CD4-positive, alpha-beta T cell (primary cell): ENCODE data around the gene S100A4. TPM values are rescaled to one million over a fixed set of nuclear protein-coding genes. Genes with fewer than 3 reads are reported as not detected.

ENCODE experiments used
- ATAC-seq: fragments of 200-7000 bp; cut with Tn5 transposase; one replicate; pipeline ENCODE4 v1.10.0; 2022; ENCODE audit warnings: mild to moderate bottlenecking; ENCODE audit not compliant: poor library complexity
- CTCF ChIA-PET: fragments of 350-600 bp; sonication (Branson Sonifier 250); formaldehyde crosslinking; loops from one replicate; lab custom pipeline; 2021; ENCODE audit warnings: antibody characterized with exemption, inconsistent platforms; lab: Charles Lee
- POLR2A ChIA-PET: fragments of 350-600 bp; sonication (Branson Sonifier 250); formaldehyde crosslinking; loops from one replicate; lab custom pipeline; 2021; ENCODE audit warnings: antibody characterized with exemption, inconsistent platforms; lab: Charles Lee
- DNase-seq, 14 experiments: peaks; one replicate each; pipeline ENCODE4 v3.0.0-alpha.2; 2013 to 2020; ENCODE audit warnings: mixed read lengths in 2 of 14
- H3K27ac ChIP-seq, 2 donors: one replicate each; pipeline versions ENCODE4 v1.5.1 to v1.7.0; 2013; ENCODE audit warnings: low read length in 2 of 2, low read depth in 1 of 2, mild to moderate bottlenecking in 1 of 2
- H3K27me3 ChIP-seq, 2 experiments: 1 replicate in 1 of 2; 2 replicates in 1 of 2; pipeline versions ENCODE4 v1.6.1 to v1.7.0; 2013; ENCODE audit warnings: low read length in 2 of 2, control low read depth in 1 of 2, mild to moderate bottlenecking in 1 of 2, moderate library complexity in 1 of 2; ENCODE audit not compliant: insufficient read depth in 2 of 2, control insufficient read depth in 1 of 2
- H3K36me3 ChIP-seq: one replicate; pipeline ENCODE4 v1.6.1; 2013; ENCODE audit warnings: low read length, control low read depth; ENCODE audit not compliant: insufficient read depth
- H3K4me1 ChIP-seq: one replicate; pipeline ENCODE4 v1.6.1; 2013; ENCODE audit warnings: low read length, control low read depth; ENCODE audit not compliant: insufficient read depth
- H3K4me3 ChIP-seq: one replicate; pipeline ENCODE4 v1.5.1; 2013; ENCODE audit warnings: mild to moderate bottlenecking, low read length, moderate library complexity
- H3K9me3 ChIP-seq, 2 experiments: 1 replicate in 1 of 2; 2 replicates in 1 of 2; pipeline versions ENCODE4 v1.6.1 to v1.7.0; 2013; ENCODE audit warnings: low read length in 2 of 2, mild to moderate bottlenecking in 2 of 2, control low read depth in 1 of 2, moderate library complexity in 1 of 2; ENCODE audit not compliant: control insufficient read depth in 1 of 2, insufficient read depth in 1 of 2
- H3K27ac Mint-ChIP-seq: one replicate; pipeline ENCODE4 v1.8.0; 2020; ENCODE audit warnings: mixed read lengths
- H3K27me3 Mint-ChIP-seq: one replicate; pipeline ENCODE4 v1.8.0; 2021; ENCODE audit warnings: mixed read lengths
- H3K36me3 Mint-ChIP-seq: one replicate; pipeline ENCODE4 v1.8.0; 2021; ENCODE audit warnings: low read depth, mixed read lengths
- H3K4me1 Mint-ChIP-seq: one replicate; pipeline ENCODE4 v1.8.0; 2021; ENCODE audit warnings: low read depth, mixed read lengths
- H3K4me3 Mint-ChIP-seq: one replicate; pipeline ENCODE4 v1.8.0; 2020; ENCODE audit warnings: mild to moderate bottlenecking, mixed read lengths
- H3K9me3 Mint-ChIP-seq: one replicate; pipeline ENCODE4 v1.8.0; 2020; ENCODE audit warnings: mixed read lengths
- intact Hi-C, 2 experiments: fragments of 100-400 bp; cut with DNase I in 1 of 2; cut with micrococcal nuclease in 1 of 2; formaldehyde crosslinking; loops; one replicate each; pipeline versions ENCODE4 v1.15.1 to v1.9.0; 2023 to 2025; cut with DNase I, micrococcal nuclease
- total RNA-seq, 174 experiments: library from RNA in 2 of 174; stranded (reverse) in 2 of 174; gene quantifications; one replicate each; pipeline ENCODE4 v1.2.3 and lab custom pipeline; 2021 to 2026
- TF ChIP-seq, protein P1 (sequence below): fragments of 200-600 bp; IDR thresholded peaks from one replicate; pipeline ENCODE4 v1.8.0; 2022; ENCODE audit warnings: antibody characterized with exemption, mild to moderate bottlenecking

Gene S100A4
- total RNA-seq, 2 experiments from 2014 or later, result 297 to 299 TPM

DNA sequence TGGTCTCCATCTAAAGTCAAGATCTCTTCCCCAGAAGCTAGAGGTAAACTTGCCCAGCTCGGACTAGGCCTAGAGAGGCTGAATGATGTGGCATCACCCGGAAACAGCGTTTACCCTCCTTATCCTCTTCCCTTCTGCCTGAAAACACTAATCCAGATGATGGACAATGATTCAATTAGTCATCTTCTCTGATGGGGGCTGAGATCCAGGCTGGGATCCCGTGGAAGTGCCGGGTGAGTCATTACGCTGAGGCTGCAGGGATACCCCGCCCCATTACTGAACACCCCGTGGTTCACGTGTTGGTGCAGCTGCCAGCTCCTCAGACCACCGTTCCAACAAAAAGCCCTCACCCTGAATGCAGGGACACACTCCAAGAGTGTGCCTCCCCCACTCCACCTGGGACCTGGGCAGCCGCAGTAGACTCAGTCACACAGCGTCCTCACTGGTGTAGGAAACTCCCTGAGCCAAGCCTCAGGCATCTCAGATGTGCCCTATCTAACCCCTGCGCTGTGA lies 11.9 kb downstream of the S100A4 start:
- peak overlapping the region; percentile 99 for H3K27ac Mint-ChIP-seq

DNA sequence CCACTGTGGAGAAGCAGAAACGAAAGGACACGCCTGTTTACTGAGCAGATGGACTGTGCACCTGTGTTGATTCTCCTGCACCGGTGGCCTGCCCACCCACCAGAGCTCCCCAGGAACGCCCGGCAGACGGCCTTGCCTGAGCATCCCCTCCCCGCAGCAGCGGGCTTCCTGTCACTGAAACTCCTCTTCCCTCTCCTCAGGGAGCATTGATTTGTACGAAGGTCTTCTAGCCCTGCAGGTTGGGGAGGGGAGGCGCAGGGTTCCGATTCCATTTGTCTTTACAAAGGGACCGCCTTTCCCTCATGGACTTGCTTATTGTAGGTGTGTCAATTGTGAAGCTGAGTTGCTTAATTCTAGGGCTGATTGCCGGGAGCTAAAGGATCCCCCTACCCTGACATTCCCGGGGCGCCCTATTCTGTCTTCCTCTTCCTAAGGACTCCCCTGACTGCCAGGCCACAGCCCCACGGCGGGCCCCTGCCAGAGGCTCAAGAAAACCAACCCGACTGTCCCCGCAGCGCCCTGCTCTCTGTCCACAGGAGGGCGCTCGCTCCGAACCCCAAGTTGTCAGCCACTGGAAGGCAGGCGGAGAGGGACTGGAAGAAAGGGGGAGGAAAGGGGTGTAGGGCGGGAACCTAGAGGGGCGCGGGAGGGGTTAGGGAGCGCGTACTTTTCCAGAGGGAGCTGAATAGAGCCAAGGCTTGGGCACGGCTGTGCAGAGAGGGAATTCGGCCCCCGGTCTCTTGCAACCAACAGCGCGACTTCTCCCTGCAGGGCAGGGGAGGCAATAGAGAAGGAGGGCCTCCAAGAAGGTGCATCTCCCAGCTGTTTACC lies 12.6 kb downstream of the S100A4 start:
- no peaks in the 10 kb centered on the region for H3K27me3 Mint-ChIP-seq
- ChIA-PET CTCF (interaction anchor here (0.6 to 6.0 kb wide), 15 partner anchors 9 to 399 kb away, joined by 3 to 69 read pairs (median 4); partner anchors contain the start of genes CHTOP, S100A2, S100A4 and S100A5), POLR2A (interaction anchor here (0.6 to 6.4 kb wide), 14 partner anchors 8 to 175 kb away, joined by 3 to 246 read pairs (median 5); partner anchors contain the start of genes CHTOP, S100A2, S100A4 and S100A5)
- DNase-seq (peak; percentile 61 to 89 (median 77)), ATAC-seq (peak; percentile 32)
- H3K9me3 ChIP-seq, result no peaks in the 10 kb centered on the region
- H3K4me1 Mint-ChIP-seq, result peaks cover 65% of the 10 kb centered on the region
- H3K36me3 Mint-ChIP-seq, result peaks cover 25% of the 10 kb centered on the region
- intact Hi-C loops, result loop anchor here (1.0 to 5.0 kb wide), 4 partner anchors 22 to 139 kb away; partner anchors contain the start of genes ILF2 (in 1 of the 2) and S100A2 (in 1 of the 2)
- peaks cover 59% of the 10 kb centered on the region for H3K4me1 ChIP-seq
- H3K4me3 ChIP-seq, result peak overlapping the region; percentile 79
- H3K27me3 ChIP-seq, result no peaks in the 10 kb centered on the region
- no peaks in the 10 kb centered on the region for H3K9me3 Mint-ChIP-seq
- peak overlapping the region; percentile 97 for H3K4me3 Mint-ChIP-seq
- H3K36me3 ChIP-seq, result peaks cover 11% of the 10 kb centered on the region
- TF ChIP-seq, protein P1, sequence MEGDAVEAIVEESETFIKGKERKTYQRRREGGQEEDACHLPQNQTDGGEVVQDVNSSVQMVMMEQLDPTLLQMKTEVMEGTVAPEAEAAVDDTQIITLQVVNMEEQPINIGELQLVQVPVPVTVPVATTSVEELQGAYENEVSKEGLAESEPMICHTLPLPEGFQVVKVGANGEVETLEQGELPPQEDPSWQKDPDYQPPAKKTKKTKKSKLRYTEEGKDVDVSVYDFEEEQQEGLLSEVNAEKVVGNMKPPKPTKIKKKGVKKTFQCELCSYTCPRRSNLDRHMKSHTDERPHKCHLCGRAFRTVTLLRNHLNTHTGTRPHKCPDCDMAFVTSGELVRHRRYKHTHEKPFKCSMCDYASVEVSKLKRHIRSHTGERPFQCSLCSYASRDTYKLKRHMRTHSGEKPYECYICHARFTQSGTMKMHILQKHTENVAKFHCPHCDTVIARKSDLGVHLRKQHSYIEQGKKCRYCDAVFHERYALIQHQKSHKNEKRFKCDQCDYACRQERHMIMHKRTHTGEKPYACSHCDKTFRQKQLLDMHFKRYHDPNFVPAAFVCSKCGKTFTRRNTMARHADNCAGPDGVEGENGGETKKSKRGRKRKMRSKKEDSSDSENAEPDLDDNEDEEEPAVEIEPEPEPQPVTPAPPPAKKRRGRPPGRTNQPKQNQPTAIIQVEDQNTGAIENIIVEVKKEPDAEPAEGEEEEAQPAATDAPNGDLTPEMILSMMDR, result peak; percentile 88
- peak overlapping the region; percentile 87 to 95 for H3K27ac ChIP-seq
- peak overlapping the region; percentile 99 for H3K27ac Mint-ChIP-seq

More for the DNA sequence above, 11.9 kb downstream of the S100A4 start:
- CTCF ChIA-PET, result interaction anchor here (0.6 to 6.0 kb wide), 8 partner anchors 10 to 115 kb away, joined by 3 to 69 read pairs (median 6); partner anchors contain the start of genes CHTOP, S100A2, S100A4 and S100A5
- Histone ChIP-seq H3K27ac (peak overlapping the region; percentile 87 to 95), H3K4me1 (peaks cover 67% of the 10 kb centered on the region), H3K27me3 (no peaks in the 10 kb centered on the region), H3K9me3 (no peaks in the 10 kb centered on the region), H3K4me3 (peak overlapping the region; percentile 79), H3K36me3 (peaks cover 11% of the 10 kb centered on the region)
- DNase-seq, result peak in 3 of 14 experiments; percentile 31 to 72 (median 61)
- intact Hi-C loops, result loop anchor here (1.0 to 5.0 kb wide), 4 partner anchors 22 to 139 kb away; partner anchors contain the start of genes ILF2 (in 1 of the 2) and S100A2 (in 1 of the 2)
- Mint-ChIP-seq H3K4me1 (peaks cover 71% of the 10 kb centered on the region), H3K27me3 (no peaks in the 10 kb centered on the region), H3K36me3 (peaks cover 25% of the 10 kb centered on the region), H3K4me3 (peak overlapping the region; percentile 97), H3K9me3 (no peaks in the 10 kb centered on the region)
- POLR2A ChIA-PET, result interaction anchor here (1.3 to 6.4 kb wide), 6 partner anchors 11 to 100 kb away, joined by 3 to 246 read pairs (median 30); partner anchors contain the start of genes CHTOP, S100A2 and S100A4
- ATAC-seq, result no peak
- TF ChIP-seq, protein P1, result no peak

GRCh38 chr1:153532181-153532580 lies 13.4 kb downstream of the S100A4 start:
- Histone ChIP-seq H3K36me3 (peaks cover 11% of the 10 kb centered on the region), H3K9me3 (no peaks in the 10 kb centered on the region), H3K4me3 (no peak overlapping the region), H3K27me3 (no peaks in the 10 kb centered on the region), H3K27ac (peak overlapping the region; percentile 1 to 87), H3K4me1 (peaks cover 55% of the 10 kb centered on the region)
- Mint-ChIP-seq H3K4me1 (peaks cover 61% of the 10 kb centered on the region), H3K27me3 (no peaks in the 10 kb centered on the region), H3K4me3 (peak overlapping the region; percentile 97), H3K36me3 (peaks cover 25% of the 10 kb centered on the region), H3K27ac (peak overlapping the region; percentile 99), H3K9me3 (no peaks in the 10 kb centered on the region)
- ChIA-PET POLR2A (interaction anchor here (0.6 to 6.4 kb wide), 13 partner anchors 9 to 458 kb away, joined by 3 to 246 read pairs (median 5); partner anchors contain the start of genes CHTOP, CREB3L4, RPS27 and S100A2), CTCF (interaction anchor here (0.9 to 6.0 kb wide), 11 partner anchors 8 to 146 kb away, joined by 3 to 69 read pairs (median 8); partner anchors contain the start of genes S100A2, S100A4 and S100A5)
- peak; percentile 9 for ATAC-seq
- TF ChIP-seq, protein P1, result no peak
- intact Hi-C loops, result loop anchor here in 1 of 2 experiments (5.0 kb wide), 1 partner anchor 140 kb away; the partner anchor contains the start of gene ILF2
- DNase-seq, result peak in 9 of 14 experiments; percentile 22 to 73 (median 40)
